ENCODE data around the gene PHKG2.

PHKG2 gene

GRCh38 chr16:30774367-30775130 is 26.3 kb downstream of the PHKG2 start:
- DNase-seq (ENCODE audit: low read depth in 1 of 2, low spot score in 1 of 2): no peak
- in situ Hi-C loops (cut with HindIII; ENCODE audit: low pct_unique_long_range_greater_than_20kb, low sequenced_read_pairs): no loop called here
- TF ChIP-seq JUND (IDR thresholded peaks at IDR 0.05; ENCODE audit: low read depth): no peak

DNA sequence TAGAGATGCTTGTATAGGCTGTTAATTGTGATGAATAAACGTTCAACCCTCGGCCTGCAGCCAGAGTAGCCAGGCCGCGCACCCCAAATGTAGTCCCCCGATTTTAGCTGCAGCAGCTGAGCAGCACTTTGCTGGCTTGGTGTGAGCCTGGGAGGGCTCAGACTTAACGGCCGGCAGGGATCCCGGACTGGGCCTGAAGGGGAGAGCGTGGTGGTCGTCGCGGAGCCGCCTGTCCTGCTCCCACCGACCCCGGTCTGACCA is 26.8 kb downstream of the PHKG2 start:
- DNase-seq (ENCODE audit: low read depth in 1 of 2, low spot score in 1 of 2): no peak
- in situ Hi-C loops (cut with HindIII; ENCODE audit: low pct_unique_long_range_greater_than_20kb, low sequenced_read_pairs): no loop called here
- no peak for TF ChIP-seq JUND (IDR thresholded peaks at IDR 0.05; ENCODE audit: low read depth)

GRCh38 chr16:30775392-30776188 is 27.4 kb downstream of the PHKG2 start:
- TF ChIP-seq JUND (IDR thresholded peaks at IDR 0.05; ENCODE audit: low read depth): no peak
- in situ Hi-C loops (cut with HindIII; ENCODE audit: low pct_unique_long_range_greater_than_20kb, low sequenced_read_pairs): no loop called here
- DNase-seq (ENCODE audit: low read depth in 1 of 2, low spot score in 1 of 2): peak; percentile 88 to 93

DNA sequence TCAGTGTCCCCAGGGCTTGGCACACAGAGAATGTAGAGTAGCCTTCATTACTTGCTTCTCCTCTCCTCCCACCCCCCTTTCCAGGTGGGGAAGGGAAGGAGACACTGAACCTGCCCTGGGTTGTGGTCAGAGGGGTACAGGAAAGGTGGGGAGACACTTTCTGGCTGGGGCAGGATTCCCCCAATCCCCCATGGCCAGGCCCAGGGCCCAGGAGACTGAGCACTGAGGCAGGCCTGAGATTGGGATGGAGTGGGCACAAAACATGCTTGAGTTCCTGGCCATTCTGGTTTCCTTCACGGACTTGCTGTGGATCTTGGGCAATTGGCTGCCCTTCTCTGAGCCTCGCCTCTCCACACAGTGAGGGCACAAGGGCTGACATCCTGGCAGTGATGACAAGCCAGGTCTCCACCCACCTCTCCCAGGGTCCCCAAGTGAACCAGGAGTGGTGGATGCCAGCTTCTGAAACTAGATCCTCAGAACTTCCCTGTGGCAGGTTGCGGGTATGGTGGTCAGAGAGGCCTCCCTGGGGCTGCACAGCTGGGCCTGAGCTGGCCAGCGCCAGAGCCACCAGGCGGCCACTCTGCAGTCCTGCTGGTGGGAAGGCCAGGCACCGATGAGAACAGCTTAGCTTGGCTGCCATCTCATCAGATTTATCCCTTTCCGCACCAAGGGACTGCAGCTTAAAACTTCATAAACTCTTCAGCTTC is 29.5 kb downstream of the PHKG2 start:
- in situ Hi-C loops (cut with HindIII; ENCODE audit: low pct_unique_long_range_greater_than_20kb, low sequenced_read_pairs): no loop called here
- TF ChIP-seq JUND (IDR thresholded peaks at IDR 0.05; ENCODE audit: low read depth): no peak
- DNase-seq (ENCODE audit: low read depth in 1 of 2, low spot score in 1 of 2): no peak

DNA sequence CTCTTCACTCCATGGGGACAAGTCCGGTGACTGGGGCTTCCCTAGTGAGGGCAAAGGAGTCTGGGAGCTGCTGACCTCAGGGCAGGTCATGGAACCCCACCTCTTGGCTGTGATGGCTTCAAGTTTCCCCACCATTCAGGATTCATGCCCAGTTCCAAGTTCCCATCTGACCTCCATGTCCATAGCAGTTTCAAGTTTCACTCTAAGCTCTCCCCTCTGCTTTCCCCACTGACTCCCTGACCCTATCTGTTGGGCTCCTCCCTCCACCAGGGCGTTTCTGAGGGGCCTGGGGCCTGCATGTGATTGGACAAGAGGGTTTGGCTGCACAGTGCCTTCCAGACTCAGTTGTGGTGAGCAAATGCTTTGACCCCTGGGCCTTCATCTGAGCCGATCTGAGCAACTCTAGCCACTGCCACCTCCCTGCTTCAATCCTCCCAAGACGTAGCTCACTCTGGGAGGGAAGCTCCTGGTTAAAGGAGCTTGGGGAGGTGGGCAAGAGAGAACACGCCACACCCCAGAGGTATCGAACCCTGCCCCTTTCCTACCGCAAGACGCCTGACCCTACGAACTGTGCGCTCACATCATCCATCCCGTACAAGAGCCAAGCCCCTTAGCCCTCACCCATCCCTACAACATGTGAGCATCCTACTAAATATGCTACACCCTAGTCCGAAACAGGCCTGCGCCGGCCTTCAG is 30.5 kb downstream of the PHKG2 start:
- DNase-seq (ENCODE audit: low read depth in 1 of 2, low spot score in 1 of 2): no peak
- TF ChIP-seq JUND (IDR thresholded peaks at IDR 0.05; ENCODE audit: low read depth): no peak
- in situ Hi-C loops (cut with HindIII; ENCODE audit: low pct_unique_long_range_greater_than_20kb, low sequenced_read_pairs): no loop called here

- in situ Hi-C loops (cut with HindIII; ENCODE audit: low pct_unique_long_range_greater_than_20kb, low sequenced_read_pairs): no loop called here
- DNase-seq (ENCODE audit: low read depth in 1 of 2, low spot score in 1 of 2): no peak
- TF ChIP-seq JUND (IDR thresholded peaks at IDR 0.05; ENCODE audit: low read depth): no peak
These were observed 31.4 kb downstream of the PHKG2 start for GRCh38 chr16:30779596-30779995.

- in situ Hi-C loops (cut with HindIII; ENCODE audit: low pct_unique_long_range_greater_than_20kb, low sequenced_read_pairs): no loop called here
- TF ChIP-seq JUND (IDR thresholded peaks at IDR 0.05; ENCODE audit: low read depth): no peak
These were observed 31.8 kb downstream of the PHKG2 start for GRCh38 chr16:30780021-30780420.

DNA sequence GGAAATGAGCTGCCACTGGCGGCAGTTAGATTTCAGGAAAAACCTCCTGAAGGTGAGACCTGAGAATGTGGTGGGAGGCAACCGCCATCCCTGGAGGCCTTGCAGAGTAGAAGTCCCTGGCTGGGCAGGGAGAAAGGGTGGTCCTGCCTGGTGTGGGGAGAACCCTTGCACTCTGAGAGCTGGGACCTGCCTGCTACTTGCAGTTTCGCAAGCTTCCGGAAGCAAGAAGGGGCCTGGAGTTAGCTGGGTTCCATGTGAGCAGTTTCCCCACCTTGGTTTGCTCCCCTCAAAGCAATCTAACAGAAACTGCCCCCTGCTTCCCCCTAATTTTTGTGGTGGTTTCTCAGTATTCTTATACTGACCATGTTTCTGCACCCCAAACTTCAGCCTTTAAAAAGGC is 32.3 kb downstream of the PHKG2 start:
- in situ Hi-C loops (cut with HindIII; ENCODE audit: low pct_unique_long_range_greater_than_20kb, low sequenced_read_pairs): no loop called here
- no peak for TF ChIP-seq JUND (IDR thresholded peaks at IDR 0.05; ENCODE audit: low read depth)
- no peak for DNase-seq (ENCODE audit: low read depth in 1 of 2, low spot score in 1 of 2)

More at GRCh38 chr16:30780021-30780420, 31.8 kb downstream of the PHKG2 start:
- DNase-seq (ENCODE audit: low read depth in 1 of 2, low spot score in 1 of 2): no peak

DNA sequence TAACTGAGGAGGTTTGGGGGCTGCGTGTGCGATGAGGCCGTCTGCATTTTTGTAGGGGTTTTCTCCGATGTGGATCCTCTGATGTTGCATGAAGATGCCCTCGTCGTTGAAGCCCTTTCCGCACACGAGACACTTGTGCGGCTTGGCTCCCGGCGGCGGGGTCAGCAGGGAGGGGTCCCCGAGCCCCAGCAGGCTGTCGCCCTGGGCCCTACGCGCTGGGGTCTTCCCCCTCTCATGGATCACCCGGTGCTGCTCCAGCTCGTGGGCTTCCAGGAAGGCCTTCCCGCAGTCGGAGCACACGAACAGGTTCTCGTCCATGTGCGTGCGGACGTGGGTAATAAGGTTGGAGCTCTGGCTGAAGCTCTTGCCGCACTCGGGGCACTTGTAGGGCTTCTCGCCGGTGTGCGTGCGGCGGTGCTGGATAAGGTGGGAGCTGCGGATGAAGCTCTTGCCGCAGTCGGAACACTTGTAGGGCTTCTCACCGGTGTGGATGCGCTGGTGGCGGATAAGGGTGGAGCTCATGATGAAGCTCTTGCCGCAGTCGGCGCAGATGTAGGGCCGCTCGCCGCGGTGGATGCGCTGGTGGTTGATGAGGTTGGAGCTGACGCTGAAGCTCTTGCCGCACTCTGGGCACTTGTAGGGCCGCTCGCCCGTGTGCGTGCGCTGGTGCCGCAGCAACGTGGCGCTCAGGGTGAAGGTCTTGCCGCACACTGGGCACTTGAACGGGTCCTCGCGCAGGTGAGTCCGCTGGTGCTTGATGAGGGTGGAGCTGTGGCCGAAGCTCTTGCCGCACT is 34.5 kb downstream of the PHKG2 start:
- no peak for DNase-seq (ENCODE audit: low read depth in 1 of 2, low spot score in 1 of 2)
- TF ChIP-seq JUND (IDR thresholded peaks at IDR 0.05; ENCODE audit: low read depth): no peak
- in situ Hi-C loops (cut with HindIII; ENCODE audit: low pct_unique_long_range_greater_than_20kb, low sequenced_read_pairs): no loop called here

- in situ Hi-C loops (cut with HindIII; ENCODE audit: low pct_unique_long_range_greater_than_20kb, low sequenced_read_pairs): no loop called here
- DNase-seq (ENCODE audit: low read depth in 1 of 2, low spot score in 1 of 2): no peak
- TF ChIP-seq JUND (IDR thresholded peaks at IDR 0.05; ENCODE audit: low read depth): no peak
These were observed 35.3 kb downstream of the PHKG2 start for GRCh38 chr16:30783280-30784109.

DNA sequence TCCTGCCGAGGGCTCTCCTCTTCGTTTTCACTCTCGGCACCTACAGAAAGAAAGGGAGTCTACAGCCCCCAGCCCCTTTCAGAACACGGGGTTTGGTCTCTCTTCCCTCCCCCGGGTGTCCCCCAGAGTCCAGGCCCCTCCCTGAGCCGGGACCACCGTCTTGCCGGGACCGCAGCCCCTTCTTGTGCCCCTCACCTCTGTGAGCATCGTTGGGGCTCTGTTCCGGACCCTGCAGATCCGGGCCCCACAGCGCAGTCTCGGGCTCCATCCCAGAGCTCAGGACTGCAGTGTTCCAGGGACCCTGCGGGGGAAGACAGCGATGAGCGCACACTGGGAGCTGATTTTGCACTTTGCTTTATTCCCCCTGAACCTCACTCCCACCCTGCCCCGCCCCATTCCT is 36.0 kb downstream of the PHKG2 start:
- TF ChIP-seq JUND (IDR thresholded peaks at IDR 0.05; ENCODE audit: low read depth): no peak
- in situ Hi-C loops (cut with HindIII; ENCODE audit: low pct_unique_long_range_greater_than_20kb, low sequenced_read_pairs): no loop called here
- no peak for DNase-seq (ENCODE audit: low read depth in 1 of 2, low spot score in 1 of 2)
